Hepatocyte (in vitro differentiated cells): ENCODE data around the gene MRGPRX1. TPM values are rescaled to one million over a fixed set of nuclear protein-coding genes. Genes with fewer than 3 reads are reported as not detected.

Experiments used
- DNase-seq: peaks from one replicate; pipeline ENCODE4 v3.0.0-alpha.2; 2016; ENCODE audit warnings: low spot score
- H2AFZ ChIP-seq: fragments of 200-600 bp; sonication (generic); 2 replicates; pipeline ENCODE4 v1.6.0; 2016; ENCODE audit warnings: antibody characterized with exemption, mild to moderate bottlenecking
- H3K27ac ChIP-seq: fragments of 200-600 bp; sonication (generic); 2 replicates; pipeline ENCODE4 v1.5.1; 2016; ENCODE audit warnings: mild to moderate bottlenecking
- H3K27me3 ChIP-seq: fragments of 200-600 bp; sonication (generic); 2 replicates; pipeline ENCODE4 v1.6.1; 2016
- H3K36me3 ChIP-seq: fragments of 200-600 bp; sonication (generic); replicated peaks from 2 replicates; pipeline ENCODE4 v1.5.1; 2016; ENCODE audit warnings: low read depth; ENCODE audit not compliant: insufficient read depth
- H3K4me1 ChIP-seq: fragments of 200-600 bp; sonication (generic); 2 replicates; pipeline ENCODE4 v1.5.1; 2016; ENCODE audit warnings: mild to moderate bottlenecking, moderate library complexity; ENCODE audit not compliant: insufficient read depth
- H3K4me2 ChIP-seq: fragments of 200-600 bp; sonication (generic); 2 replicates; pipeline ENCODE4 v1.6.0; 2016
- H3K4me3 ChIP-seq: fragments of 200-600 bp; sonication (generic); 2 replicates; pipeline ENCODE4 v1.5.1; 2016; ENCODE audit warnings: mild to moderate bottlenecking
- H3K79me2 ChIP-seq: fragments of 200-600 bp; sonication (generic); 2 replicates; pipeline ENCODE4 v1.6.0; 2017; ENCODE audit warnings: mild to moderate bottlenecking
- H3K9me2 ChIP-seq: fragments of 200-600 bp; sonication (generic); replicated peaks from 2 replicates; pipeline ENCODE4 v1.6.0; 2017; ENCODE audit warnings: mild to moderate bottlenecking; ENCODE audit not compliant: insufficient read depth
- H3K9me3 ChIP-seq: fragments of 200-600 bp; sonication (generic); 2 replicates; pipeline ENCODE4 v1.5.1; 2016; ENCODE audit warnings: low read depth, mild to moderate bottlenecking
- H4K20me1 ChIP-seq: fragments of 200-600 bp; sonication (generic); 2 replicates; pipeline ENCODE4 v1.6.0; 2016; ENCODE audit warnings: mild to moderate bottlenecking; ENCODE audit not compliant: insufficient read depth, poor library complexity, severe bottlenecking
- EZH2 ChIP-seq: fragments of 200-600 bp; sonication (generic); IDR thresholded peaks from 2 replicates; pipeline ENCODE4 v1.6.1; 2016; ENCODE audit warnings: antibody characterized with exemption, mild to moderate bottlenecking, borderline replicate concordance
- EZH2phosphoT487 ChIP-seq: fragments of 200-600 bp; sonication (generic); IDR thresholded peaks from one replicate; pipeline ENCODE4 v1.6.1; 2018; ENCODE audit warnings: antibody characterized with exemption, mild to moderate bottlenecking, low read depth, moderate library complexity; ENCODE audit not compliant: unreplicated experiment, severe bottlenecking
- WGBS: methylation state at CpG from one replicate; pipeline ENCODE4 v1.1.6; 2016; ENCODE audit warnings: low lambda C conversion rate; ENCODE audit errors: missing lambda C conversion rate; 5-methylcytosine and 5-hydroxymethylcytosine counted together
- polyA plus RNA-seq: library from polyadenylated mRNA; unstranded; fragments of >200 nt; fragmentation: Nextera tagmentation; extraction: Ambion mirVana; gene quantifications from 2 replicates; pipeline ENCODE4 v1.2.1, GENCODE V29; 2016
- total RNA-seq: library from RNA; depleted of rRNA; stranded (reverse); fragments of >200 nt; gene quantifications from 2 replicates; pipeline ENCODE4 v1.2.3, GENCODE V29; 2014
- TF ChIP-seq, protein P1 (sequence below): fragments of 200-600 bp; sonication (generic); IDR thresholded peaks from 2 replicates; pipeline ENCODE4 v1.5.1; 2016; ENCODE audit warnings: antibody characterized with exemption, mild to moderate bottlenecking; ENCODE audit not compliant: poor library complexity

The MRGPRX1 gene
- total and polyA plus RNA-seq, 2 experiments from 2014 or later, result not detected

GRCh38 chr11:18958221-18958910, 19.2 kb upstream of the MRGPRX1 start:
- H3K9me2 ChIP-seq, result no peaks in the 10 kb centered on the region
- H3K36me3 ChIP-seq, result no peaks in the 10 kb centered on the region
- H3K4me3 ChIP-seq, result no peak overlapping the region
- H3K4me1 ChIP-seq, result no peaks in the 10 kb centered on the region
- peak overlapping the region; percentile 62 for H3K27ac ChIP-seq
- DNase-seq, result peak; percentile 20
- H3K27me3 ChIP-seq, result no peaks in the 10 kb centered on the region
- no peaks in the 10 kb centered on the region for H3K9me3 ChIP-seq
- TF ChIP-seq EZH2 (no peak), EZH2phosphoT487 (no peak)
- TF ChIP-seq, protein P1, sequence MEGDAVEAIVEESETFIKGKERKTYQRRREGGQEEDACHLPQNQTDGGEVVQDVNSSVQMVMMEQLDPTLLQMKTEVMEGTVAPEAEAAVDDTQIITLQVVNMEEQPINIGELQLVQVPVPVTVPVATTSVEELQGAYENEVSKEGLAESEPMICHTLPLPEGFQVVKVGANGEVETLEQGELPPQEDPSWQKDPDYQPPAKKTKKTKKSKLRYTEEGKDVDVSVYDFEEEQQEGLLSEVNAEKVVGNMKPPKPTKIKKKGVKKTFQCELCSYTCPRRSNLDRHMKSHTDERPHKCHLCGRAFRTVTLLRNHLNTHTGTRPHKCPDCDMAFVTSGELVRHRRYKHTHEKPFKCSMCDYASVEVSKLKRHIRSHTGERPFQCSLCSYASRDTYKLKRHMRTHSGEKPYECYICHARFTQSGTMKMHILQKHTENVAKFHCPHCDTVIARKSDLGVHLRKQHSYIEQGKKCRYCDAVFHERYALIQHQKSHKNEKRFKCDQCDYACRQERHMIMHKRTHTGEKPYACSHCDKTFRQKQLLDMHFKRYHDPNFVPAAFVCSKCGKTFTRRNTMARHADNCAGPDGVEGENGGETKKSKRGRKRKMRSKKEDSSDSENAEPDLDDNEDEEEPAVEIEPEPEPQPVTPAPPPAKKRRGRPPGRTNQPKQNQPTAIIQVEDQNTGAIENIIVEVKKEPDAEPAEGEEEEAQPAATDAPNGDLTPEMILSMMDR, result no peak
- H3K79me2 ChIP-seq, result no peaks in the 10 kb centered on the region
- no peaks in the 10 kb centered on the region for H4K20me1 ChIP-seq
- H2AFZ ChIP-seq, result no peak overlapping the region
- no peak overlapping the region for H3K4me2 ChIP-seq
- 73% methylated on average over 1 of the region's 1 CpG for WGBS

- no peaks in the 10 kb centered on the region for H3K9me2 ChIP-seq
- no peak overlapping the region for H3K4me2 ChIP-seq
- no peaks in the 10 kb centered on the region for H4K20me1 ChIP-seq
- no peaks in the 10 kb centered on the region for H3K4me1 ChIP-seq
- no peak overlapping the region for H3K27ac ChIP-seq
- TF ChIP-seq, protein P1, result no peak
- TF ChIP-seq EZH2phosphoT487 (no peak), EZH2 (no peak)
- no peak overlapping the region for H3K4me3 ChIP-seq
- DNase-seq, result no peak
- H3K27me3 ChIP-seq, result no peaks in the 10 kb centered on the region
- no peaks in the 10 kb centered on the region for H3K79me2 ChIP-seq
- no peak overlapping the region for H2AFZ ChIP-seq
- H3K36me3 ChIP-seq, result no peaks in the 10 kb centered on the region
- no peaks in the 10 kb centered on the region for H3K9me3 ChIP-seq
- 95% methylated on average over 16 of the region's 16 CpGs for WGBS
Measured at GRCh38 chr11:18956630-18957029, 17.4 kb upstream of the MRGPRX1 start.

DNA sequence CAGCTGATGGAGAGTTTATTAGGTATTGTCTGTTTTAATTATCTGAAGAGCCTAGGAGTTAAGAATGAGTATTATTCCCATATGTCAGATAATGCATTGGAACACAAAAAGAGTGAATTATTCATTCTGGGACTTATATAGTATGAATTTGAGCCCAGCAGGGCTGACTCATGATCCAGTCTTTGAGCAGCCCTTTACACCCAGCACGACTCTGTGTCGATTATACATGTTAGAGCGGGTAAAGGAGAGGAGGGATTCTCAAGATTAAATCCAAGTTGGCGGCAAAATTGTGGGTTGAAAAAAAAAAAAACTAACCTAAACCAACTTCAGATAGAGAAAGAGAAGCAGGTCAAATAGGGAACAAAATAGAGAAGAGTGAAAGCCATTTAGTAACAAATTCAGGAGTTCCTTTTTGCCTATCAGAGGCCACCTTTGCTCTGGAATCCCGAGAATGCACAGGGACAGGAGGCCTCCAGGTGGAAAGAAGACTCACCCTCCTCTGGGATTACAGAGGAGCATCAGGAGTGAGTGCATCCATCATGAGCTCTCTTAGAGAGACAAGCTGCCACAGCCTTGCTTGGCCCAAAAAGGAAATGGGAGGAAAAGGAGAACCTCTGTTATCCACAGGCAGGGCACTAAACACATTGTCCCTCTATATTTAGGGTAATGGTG, 3.1 kb downstream of the MRGPRX1 start:
- no peaks in the 10 kb centered on the region for H3K27me3 ChIP-seq
- no peaks in the 10 kb centered on the region for H3K9me3 ChIP-seq
- TF ChIP-seq EZH2, result no peak
- no peak for TF ChIP-seq EZH2phosphoT487
- TF ChIP-seq, protein P1, result no peak
- no peaks in the 10 kb centered on the region for H4K20me1 ChIP-seq
- H3K27ac ChIP-seq, result no peak overlapping the region
- DNase-seq, result no peak
- no peaks in the 10 kb centered on the region for H3K9me2 ChIP-seq
- no peak overlapping the region for H3K4me3 ChIP-seq
- H3K4me1 ChIP-seq, result no peaks in the 10 kb centered on the region
- H2AFZ ChIP-seq, result no peak overlapping the region
- 73% methylated on average over 5 of the region's 5 CpGs for WGBS
- no peak overlapping the region for H3K4me2 ChIP-seq
- H3K36me3 ChIP-seq, result no peaks in the 10 kb centered on the region
- no peaks in the 10 kb centered on the region for H3K79me2 ChIP-seq
